ENCODE measurements around the gene KY.

KY gene

DNA sequence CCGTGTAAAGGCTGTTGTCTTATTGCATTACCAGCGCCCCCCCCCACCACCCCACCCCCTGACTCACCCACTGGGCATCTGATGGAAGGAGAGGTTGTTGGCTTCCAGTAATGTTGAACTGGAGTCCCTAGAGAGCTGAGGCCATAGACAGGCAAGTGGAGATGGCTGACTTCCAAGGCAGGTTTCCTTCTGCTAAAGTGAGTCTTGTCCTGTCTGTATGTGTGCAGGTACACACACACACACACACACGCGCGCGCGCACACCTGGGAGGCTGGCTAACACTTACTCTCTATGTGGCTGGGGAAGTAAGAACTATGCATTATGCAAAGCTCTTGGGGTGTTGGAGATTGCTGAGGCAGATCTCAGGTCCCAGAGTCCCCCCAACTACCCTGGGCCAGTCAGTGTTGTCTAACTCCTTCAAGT lies 1.6 kb upstream of the KY start:
- TF ChIP-seq, protein P1, sequence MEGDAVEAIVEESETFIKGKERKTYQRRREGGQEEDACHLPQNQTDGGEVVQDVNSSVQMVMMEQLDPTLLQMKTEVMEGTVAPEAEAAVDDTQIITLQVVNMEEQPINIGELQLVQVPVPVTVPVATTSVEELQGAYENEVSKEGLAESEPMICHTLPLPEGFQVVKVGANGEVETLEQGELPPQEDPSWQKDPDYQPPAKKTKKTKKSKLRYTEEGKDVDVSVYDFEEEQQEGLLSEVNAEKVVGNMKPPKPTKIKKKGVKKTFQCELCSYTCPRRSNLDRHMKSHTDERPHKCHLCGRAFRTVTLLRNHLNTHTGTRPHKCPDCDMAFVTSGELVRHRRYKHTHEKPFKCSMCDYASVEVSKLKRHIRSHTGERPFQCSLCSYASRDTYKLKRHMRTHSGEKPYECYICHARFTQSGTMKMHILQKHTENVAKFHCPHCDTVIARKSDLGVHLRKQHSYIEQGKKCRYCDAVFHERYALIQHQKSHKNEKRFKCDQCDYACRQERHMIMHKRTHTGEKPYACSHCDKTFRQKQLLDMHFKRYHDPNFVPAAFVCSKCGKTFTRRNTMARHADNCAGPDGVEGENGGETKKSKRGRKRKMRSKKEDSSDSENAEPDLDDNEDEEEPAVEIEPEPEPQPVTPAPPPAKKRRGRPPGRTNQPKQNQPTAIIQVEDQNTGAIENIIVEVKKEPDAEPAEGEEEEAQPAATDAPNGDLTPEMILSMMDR (IDR thresholded peaks at IDR 0.05; ENCODE audit: low read depth, low read length) = no peak
- no peak for DNase-seq (ENCODE audit: extremely low read depth, low read depth)

DNA sequence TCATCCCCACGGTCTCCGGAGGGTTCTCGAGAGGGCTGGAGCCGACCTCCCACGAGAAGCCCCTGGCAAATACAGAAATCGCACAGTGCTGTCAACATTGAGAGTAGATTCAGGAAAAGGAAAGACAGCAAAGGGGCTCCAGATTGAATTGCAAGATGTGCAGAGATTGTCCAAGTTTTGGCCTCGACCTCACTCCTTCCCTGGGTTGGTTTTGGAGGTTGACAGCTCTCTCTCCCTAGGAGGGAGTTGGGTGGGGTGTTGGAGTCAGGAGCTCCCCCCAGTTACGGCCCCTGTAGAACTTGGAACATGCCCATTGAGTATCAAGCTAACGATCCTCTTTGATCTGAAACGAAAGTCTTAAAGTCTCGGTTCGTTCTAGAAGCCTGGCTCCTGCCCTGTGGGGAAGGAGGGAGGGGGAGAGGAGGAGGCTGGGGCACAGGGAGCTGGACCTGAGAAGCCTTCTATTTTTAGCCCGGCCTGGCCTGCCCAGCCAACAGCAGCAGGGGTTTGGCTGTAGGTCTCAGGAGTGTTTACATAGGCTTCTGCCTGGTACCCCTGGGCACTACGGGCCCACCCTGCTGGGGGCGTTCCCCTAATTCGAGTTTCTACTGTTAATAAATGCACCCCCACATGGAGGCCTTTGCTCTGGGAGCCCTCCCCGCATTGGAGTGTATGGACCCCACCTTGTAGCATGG lies 672 bp upstream of the KY start:
- TF ChIP-seq, protein P1 (IDR thresholded peaks at IDR 0.05; ENCODE audit: low read depth, low read length) = no peak
- DNase-seq (ENCODE audit: extremely low read depth, low read depth) = no peak

DNA sequence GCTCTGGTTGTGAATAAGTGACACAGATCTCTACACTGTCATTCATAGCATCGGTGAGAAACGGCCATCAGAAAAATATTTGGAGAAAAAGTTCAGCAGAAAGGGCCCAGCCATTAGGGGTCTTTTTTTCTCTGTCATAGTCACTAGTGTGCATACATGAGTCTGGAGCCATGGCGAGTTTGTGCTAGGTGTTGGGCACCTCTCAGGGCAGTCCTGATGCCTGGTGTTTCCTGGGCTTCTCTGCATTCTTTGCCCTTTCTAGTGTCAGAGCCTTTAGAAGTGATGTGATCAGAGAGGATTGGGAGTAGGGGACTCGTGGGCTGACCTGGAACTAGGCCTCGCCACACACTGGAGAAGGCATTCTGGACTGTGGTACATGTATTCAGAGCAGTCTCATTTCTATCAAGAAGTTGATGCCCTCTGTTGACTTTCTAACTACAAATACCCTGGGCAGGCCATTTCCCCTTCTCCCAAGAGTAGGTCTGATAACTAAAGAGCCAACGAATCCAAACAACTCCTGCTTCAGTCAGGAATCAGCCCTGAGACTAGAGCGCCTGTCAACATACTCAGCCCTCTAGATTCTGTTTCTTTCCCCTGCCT lies 1.6 kb downstream of the KY start:
- TF ChIP-seq, protein P1 (IDR thresholded peaks at IDR 0.05; ENCODE audit: low read depth, low read length) = no peak
- no peak for DNase-seq (ENCODE audit: extremely low read depth, low read depth)

DNA sequence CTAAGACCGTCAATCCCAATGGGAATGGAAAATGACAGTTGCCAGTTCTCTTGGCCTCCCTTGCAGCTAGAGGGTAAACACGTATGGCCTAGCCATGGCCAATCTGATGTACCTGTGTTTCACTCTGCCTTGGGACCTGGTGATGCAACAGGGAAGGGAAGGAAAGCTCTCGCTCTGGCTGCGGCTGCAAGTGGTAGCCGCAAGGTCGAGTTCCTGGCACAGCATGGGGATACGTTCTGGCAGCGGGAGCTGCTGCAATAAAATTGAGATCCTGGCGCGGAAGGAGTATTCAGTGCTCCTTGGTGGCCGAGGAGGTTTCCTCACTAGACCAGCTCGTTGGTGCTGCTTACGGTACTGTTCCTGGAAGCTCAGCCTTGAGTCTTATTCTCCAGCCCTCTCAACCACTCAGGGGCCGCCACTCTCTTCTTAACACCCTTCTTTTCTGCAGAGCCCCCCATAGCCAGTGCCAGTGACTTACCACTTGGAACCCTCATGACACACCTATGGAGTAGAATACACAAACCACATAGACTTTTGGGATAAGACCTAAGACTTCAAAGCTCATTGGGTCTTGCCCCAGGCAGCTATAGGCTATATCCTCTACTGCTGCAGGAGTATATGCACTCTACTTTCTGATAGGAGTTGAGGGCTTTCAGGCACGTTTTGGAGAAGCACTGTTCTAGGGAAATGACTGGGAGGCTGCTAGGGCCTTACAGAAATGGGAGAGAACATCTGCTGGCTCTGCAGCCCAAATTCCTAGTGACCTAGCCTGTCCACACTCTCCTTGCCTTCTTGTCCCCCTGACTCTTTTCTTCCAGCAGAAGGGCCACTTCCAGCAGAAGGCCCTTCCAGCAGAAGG lies 2.7 kb downstream of the KY start:
- DNase-seq (ENCODE audit: extremely low read depth, low read depth) = no peak
- TF ChIP-seq, protein P1 (IDR thresholded peaks at IDR 0.05; ENCODE audit: low read depth, low read length) = no peak

DNA sequence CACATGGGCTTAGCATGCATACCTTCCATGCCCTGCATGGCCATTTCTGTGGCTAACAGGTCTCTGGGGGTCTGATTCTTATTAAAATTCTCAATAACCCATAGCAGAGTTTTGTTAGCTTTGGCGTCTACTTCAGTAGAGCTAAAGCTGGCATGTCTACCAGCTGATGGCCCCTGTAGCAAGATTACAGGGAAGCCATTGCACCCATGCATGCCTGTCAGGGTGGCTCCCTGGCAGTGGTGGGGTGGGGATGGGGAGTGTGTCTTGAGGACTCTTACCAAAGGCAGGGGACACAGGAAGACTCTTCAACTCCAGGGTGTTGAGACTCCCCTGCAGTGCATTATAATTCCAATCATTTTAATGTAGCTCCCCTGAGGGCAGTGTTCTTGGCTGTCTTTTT lies 4.7 kb downstream of the KY start:
- no peak for DNase-seq (ENCODE audit: extremely low read depth, low read depth)
- TF ChIP-seq, protein P1 (IDR thresholded peaks at IDR 0.05; ENCODE audit: low read depth, low read length) = no peak

DNA sequence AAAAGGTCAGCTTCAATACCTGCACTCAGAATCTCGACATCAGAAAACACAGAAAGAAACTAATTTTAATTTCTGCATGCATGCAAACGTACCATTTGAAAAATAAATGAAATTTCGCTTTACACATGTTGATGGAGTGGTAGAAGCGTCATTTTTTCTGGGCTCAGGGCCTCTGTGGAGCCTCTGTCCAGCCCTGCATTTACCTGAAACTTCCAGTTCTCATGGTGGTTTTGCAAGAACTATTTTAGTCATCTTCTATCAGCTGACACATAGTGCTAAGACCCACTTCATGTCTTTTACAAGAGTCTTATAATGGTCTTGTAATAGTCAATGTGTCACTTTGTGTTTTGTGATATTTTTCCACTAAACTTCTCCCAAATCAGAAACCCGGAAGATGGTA lies 5.3 kb downstream of the KY start:
- TF ChIP-seq, protein P1 (IDR thresholded peaks at IDR 0.05; ENCODE audit: low read depth, low read length) = no peak

More for the DNA sequence above, 5.3 kb downstream of the KY start:
- DNase-seq (ENCODE audit: extremely low read depth, low read depth) = no peak
